H9 (cell line): ENCODE results near the gene LYST. TPM values are rescaled to one million over a fixed set of nuclear protein-coding genes. Genes with fewer than 3 reads are reported as not detected.

Experiments used
- DNase-seq: peaks from one replicate; pipeline ENCODE4 v3.0.0-alpha.2; 2017
- H2AFZ ChIP-seq: one replicate; pipeline ENCODE4 v1.6.1; 2013; ENCODE audit warnings: mild to moderate bottlenecking, low read length, control low read depth, moderate library complexity
- H2AK5ac ChIP-seq: 2 replicates; pipeline ENCODE4 v1.6.1; 2013; ENCODE audit warnings: low read length, control low read depth, mixed read lengths; ENCODE audit not compliant: insufficient read length
- H2BK120ac ChIP-seq: one replicate; pipeline ENCODE4 v1.6.1; 2013; ENCODE audit warnings: low read depth, mild to moderate bottlenecking, low read length, control low read depth, inconsistent platforms; ENCODE audit not compliant: poor library complexity, severe bottlenecking
- H2BK12ac ChIP-seq: 2 replicates; pipeline ENCODE4 v1.6.1; 2013; ENCODE audit warnings: low read length, control low read depth, mixed read lengths, low read depth; ENCODE audit not compliant: insufficient read length
- H2BK15ac ChIP-seq: 2 replicates; pipeline ENCODE4 v1.6.1; 2013; ENCODE audit warnings: low read depth, low read length, control low read depth
- H2BK20ac ChIP-seq: one replicate; pipeline ENCODE4 v1.6.1; 2013; ENCODE audit warnings: low read depth, mild to moderate bottlenecking, low read length, control low read depth, inconsistent platforms; ENCODE audit not compliant: poor library complexity, severe bottlenecking
- H2BK5ac ChIP-seq: 2 replicates; pipeline ENCODE4 v1.6.1; 2013; ENCODE audit warnings: low read length, control low read depth, mixed read lengths; ENCODE audit not compliant: insufficient read length
- H3K14ac ChIP-seq: 2 replicates; pipeline ENCODE4 v1.6.1; 2013; ENCODE audit warnings: low read length, control low read depth; ENCODE audit not compliant: insufficient read depth
- H3K18ac ChIP-seq: 2 replicates; pipeline ENCODE4 v1.6.1; 2013; ENCODE audit warnings: low read depth, mild to moderate bottlenecking, mixed read lengths, low read length, control low read depth; ENCODE audit not compliant: insufficient read length
- H3K23ac ChIP-seq: 2 replicates; pipeline ENCODE4 v1.6.1; 2013; ENCODE audit warnings: low read length, control low read depth, mixed read lengths, low read depth; ENCODE audit not compliant: insufficient read length
- H3K23me2 ChIP-seq: 2 replicates; pipeline ENCODE4 v1.6.1; 2013; ENCODE audit warnings: low read depth, mild to moderate bottlenecking, mixed read lengths, low read length, control low read depth; ENCODE audit not compliant: insufficient read length, poor library complexity, severe bottlenecking
- H3K27ac ChIP-seq: 2 replicates; pipeline ENCODE4 v1.5.1; 2013; ENCODE audit warnings: low read length, control low read depth, mixed read lengths, low read depth; ENCODE audit not compliant: insufficient read length
- H3K27me3 ChIP-seq: 2 replicates; pipeline ENCODE4 v1.6.1; 2013; ENCODE audit warnings: low read length, control low read depth, inconsistent platforms; ENCODE audit not compliant: insufficient read depth
- H3K4ac ChIP-seq: 2 replicates; pipeline ENCODE4 v1.6.1; 2013; ENCODE audit warnings: low read depth, mild to moderate bottlenecking, control low read depth, inconsistent platforms, low read length, moderate library complexity
- H3K4me1 ChIP-seq: 2 replicates; pipeline ENCODE4 v1.6.1; 2013; ENCODE audit warnings: low read length, control low read depth, inconsistent platforms; ENCODE audit not compliant: insufficient read depth
- H3K4me2 ChIP-seq: 2 replicates; pipeline ENCODE4 v1.6.1; 2013; ENCODE audit warnings: low read length, control low read depth, mixed read lengths; ENCODE audit not compliant: insufficient read length, insufficient read depth
- H3K56ac ChIP-seq: 2 replicates; pipeline ENCODE4 v1.6.1; 2013; ENCODE audit warnings: low read depth, mild to moderate bottlenecking, mixed read lengths, low read length, control low read depth; ENCODE audit not compliant: insufficient read length
- H3K79me1 ChIP-seq: 2 replicates; pipeline ENCODE4 v1.6.1; 2013; ENCODE audit warnings: low read depth, mild to moderate bottlenecking, moderate library complexity, low read length, control low read depth, inconsistent platforms; ENCODE audit not compliant: insufficient read depth, poor library complexity, severe bottlenecking
- H3K79me2 ChIP-seq: 2 replicates; pipeline ENCODE4 v1.6.1; 2013; ENCODE audit warnings: low read length, control low read depth, inconsistent platforms; ENCODE audit not compliant: insufficient read depth
- H3K9ac ChIP-seq: 2 replicates; pipeline ENCODE4 v1.6.1; 2013; ENCODE audit warnings: low read length, control low read depth, mixed read lengths; ENCODE audit not compliant: insufficient read length; ENCODE audit errors: extremely low read depth
- H3K9me3 ChIP-seq: one replicate; pipeline ENCODE4 v1.6.1; 2013; ENCODE audit warnings: low read depth, low read length, inconsistent platforms; ENCODE audit not compliant: control insufficient read depth
- H3T11ph ChIP-seq: one replicate; pipeline ENCODE4 v1.6.1; 2013; ENCODE audit warnings: mild to moderate bottlenecking, low read length, control low read depth, inconsistent platforms
- H4K20me1 ChIP-seq: one replicate; pipeline ENCODE4 v1.6.1; 2013; ENCODE audit not compliant: control insufficient read depth, insufficient read length, insufficient read depth
- H4K5ac ChIP-seq: 2 replicates; pipeline ENCODE4 v1.6.1; 2013; ENCODE audit warnings: low read depth, mild to moderate bottlenecking, mixed read lengths, low read length, control low read depth; ENCODE audit not compliant: insufficient read length
- H4K8ac ChIP-seq: replicated peaks from 2 replicates; pipeline ENCODE4 v1.6.1; 2013; ENCODE audit warnings: low read length, control low read depth, mixed read lengths, low read depth; ENCODE audit not compliant: insufficient read length
- H4K91ac ChIP-seq: 2 replicates; pipeline ENCODE4 v1.6.1; 2013; ENCODE audit warnings: low read depth, mild to moderate bottlenecking, moderate library complexity, mixed read lengths, low read length, control low read depth; ENCODE audit not compliant: insufficient read length
- H3K27ac Mint-ChIP-seq, 3 experiments: 2 replicates in 2 of 3; 3 replicates in 1 of 3; pipeline ENCODE4 v1.8.0; 2020 to 2021; ENCODE audit warnings: mixed read lengths in 3 of 3, mild to moderate bottlenecking in 1 of 3, moderate library complexity in 1 of 3
- H3K27me3 Mint-ChIP-seq: 2 replicates; pipeline ENCODE4 v1.8.0; 2021; ENCODE audit warnings: low read depth, mild to moderate bottlenecking, moderate library complexity, mixed read lengths
- H3K36me3 Mint-ChIP-seq, 3 experiments: 2 replicates in 2 of 3; 3 replicates in 1 of 3; pipeline ENCODE4 v1.8.0; 2020 to 2021; ENCODE audit warnings: low read depth in 3 of 3, mixed read lengths in 3 of 3; ENCODE audit not compliant: insufficient read depth in 1 of 3
- H3K4me1 Mint-ChIP-seq, 2 experiments: 2 replicates each; pipeline ENCODE4 v1.8.0; 2020; ENCODE audit warnings: mixed read lengths in 2 of 2
- H3K4me3 Mint-ChIP-seq, 2 experiments: 2 replicates in 1 of 2; 3 replicates in 1 of 2; pipeline ENCODE4 v1.8.0; 2020 to 2021; ENCODE audit warnings: mild to moderate bottlenecking in 2 of 2, mixed read lengths in 2 of 2, moderate library complexity in 1 of 2
- H3K9me3 Mint-ChIP-seq, 2 experiments: 2 replicates in 1 of 2; 3 replicates in 1 of 2; pipeline ENCODE4 v1.8.0; 2020; ENCODE audit warnings: mild to moderate bottlenecking in 2 of 2, mixed read lengths in 2 of 2, moderate library complexity in 1 of 2
- WGBS: extraction: QIAGEN DNeasy Blood & Tissue Kit; methylation state at CpG from one replicate; pipeline ENCODE4 v1.1.7; 2013; ENCODE audit warnings: missing lambda C conversion rate, low lambda C conversion rate, mixed read lengths; ENCODE audit not compliant: insufficient read length; ENCODE audit errors: extremely low coverage; 5-methylcytosine and 5-hydroxymethylcytosine counted together
- total RNA-seq: library from RNA; stranded (reverse); gene quantifications from 2 replicates; pipeline ENCODE4 v1.2.1, GENCODE V29; 2021
- TF ChIP-seq, protein P1 (sequence below): fragments of 200-600 bp; sonication (generic); conservative IDR thresholded peaks from 3 replicates; pipeline ENCODE4 v1.8.0; 2021; ENCODE audit warnings: antibody characterized with exemption, mild to moderate bottlenecking

LYST gene
- total RNA-seq, 1 experiment from 2014 or later: 0.13 TPM

DNA sequence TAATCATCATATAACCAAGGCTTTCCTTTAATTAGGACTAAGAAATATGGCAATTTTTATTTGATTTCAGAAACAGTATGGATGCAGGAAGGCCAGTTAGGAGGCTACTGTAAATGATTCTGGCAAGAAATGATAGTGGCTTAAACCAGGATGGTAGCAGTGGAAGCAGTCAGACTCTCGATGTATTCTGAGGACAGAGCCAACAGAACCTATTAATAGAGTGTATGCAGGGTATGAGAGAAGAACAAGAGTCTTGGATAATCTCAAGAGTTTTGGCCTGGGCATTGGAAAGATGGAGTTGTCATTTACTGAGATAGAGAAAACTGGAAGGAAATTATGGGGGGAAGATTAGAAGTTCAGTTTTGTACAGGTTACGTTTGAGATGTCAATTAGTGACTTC, 143.8 kb downstream of the LYST start:
- Histone ChIP-seq H3K9me3 (no peaks in the 10 kb centered on the region), H4K20me1 (no peaks in the 10 kb centered on the region), H2BK120ac (no peak overlapping the region), H2AK5ac (no peak overlapping the region), H3K4me2 (no peak overlapping the region), H3K4ac (no peak overlapping the region), H2BK15ac (no peak overlapping the region), H4K8ac (no peak overlapping the region), H3K9ac (no peak overlapping the region), H3K79me2 (no peaks in the 10 kb centered on the region), H3K4me1 (no peaks in the 10 kb centered on the region), H3K27me3 (no peaks in the 10 kb centered on the region), H2AFZ (no peak overlapping the region), H3K23me2 (no peaks in the 10 kb centered on the region), H2BK20ac (no peak overlapping the region), H3K23ac (no peak overlapping the region), H3K56ac (no peak overlapping the region), H3K27ac (no peak overlapping the region), H3K79me1 (no peaks in the 10 kb centered on the region), H3T11ph (no peak overlapping the region), H3K14ac (no peak overlapping the region), H3K18ac (no peak overlapping the region), H4K5ac (no peak overlapping the region), H2BK5ac (no peak overlapping the region), H2BK12ac (no peak overlapping the region), H4K91ac (no peak overlapping the region)
- no peaks in the 10 kb centered on the region for H3K36me3 Mint-ChIP-seq
- H3K27ac Mint-ChIP-seq: no peak overlapping the region
- no peaks in the 10 kb centered on the region for H3K27me3 Mint-ChIP-seq
- H3K4me3 Mint-ChIP-seq: no peak overlapping the region
- peaks cover 0 to 3% of the 10 kb centered on the region in 2 experiments; a peak in 1 of 4 replicates for H3K4me1 Mint-ChIP-seq
- no peak for DNase-seq
- WGBS: no CpG with 5 or more reads among the region's 2 CpGs
- H3K9me3 Mint-ChIP-seq: no peaks in the 10 kb centered on the region
- TF ChIP-seq, protein P1, sequence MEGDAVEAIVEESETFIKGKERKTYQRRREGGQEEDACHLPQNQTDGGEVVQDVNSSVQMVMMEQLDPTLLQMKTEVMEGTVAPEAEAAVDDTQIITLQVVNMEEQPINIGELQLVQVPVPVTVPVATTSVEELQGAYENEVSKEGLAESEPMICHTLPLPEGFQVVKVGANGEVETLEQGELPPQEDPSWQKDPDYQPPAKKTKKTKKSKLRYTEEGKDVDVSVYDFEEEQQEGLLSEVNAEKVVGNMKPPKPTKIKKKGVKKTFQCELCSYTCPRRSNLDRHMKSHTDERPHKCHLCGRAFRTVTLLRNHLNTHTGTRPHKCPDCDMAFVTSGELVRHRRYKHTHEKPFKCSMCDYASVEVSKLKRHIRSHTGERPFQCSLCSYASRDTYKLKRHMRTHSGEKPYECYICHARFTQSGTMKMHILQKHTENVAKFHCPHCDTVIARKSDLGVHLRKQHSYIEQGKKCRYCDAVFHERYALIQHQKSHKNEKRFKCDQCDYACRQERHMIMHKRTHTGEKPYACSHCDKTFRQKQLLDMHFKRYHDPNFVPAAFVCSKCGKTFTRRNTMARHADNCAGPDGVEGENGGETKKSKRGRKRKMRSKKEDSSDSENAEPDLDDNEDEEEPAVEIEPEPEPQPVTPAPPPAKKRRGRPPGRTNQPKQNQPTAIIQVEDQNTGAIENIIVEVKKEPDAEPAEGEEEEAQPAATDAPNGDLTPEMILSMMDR: no peak
